ENCODE measurements around the gene NDOR1. TPM values are rescaled to one million over a fixed set of nuclear protein-coding genes. Genes with fewer than 3 reads are reported as not detected.
A peak's percentile ranks its signal among the peaks of the same experiment; 100 is the strongest.

The NDOR1 gene
- total and polyA plus RNA-seq, 8 donors: 9.1 to 19.5 (median 11.1) TPM

DNA sequence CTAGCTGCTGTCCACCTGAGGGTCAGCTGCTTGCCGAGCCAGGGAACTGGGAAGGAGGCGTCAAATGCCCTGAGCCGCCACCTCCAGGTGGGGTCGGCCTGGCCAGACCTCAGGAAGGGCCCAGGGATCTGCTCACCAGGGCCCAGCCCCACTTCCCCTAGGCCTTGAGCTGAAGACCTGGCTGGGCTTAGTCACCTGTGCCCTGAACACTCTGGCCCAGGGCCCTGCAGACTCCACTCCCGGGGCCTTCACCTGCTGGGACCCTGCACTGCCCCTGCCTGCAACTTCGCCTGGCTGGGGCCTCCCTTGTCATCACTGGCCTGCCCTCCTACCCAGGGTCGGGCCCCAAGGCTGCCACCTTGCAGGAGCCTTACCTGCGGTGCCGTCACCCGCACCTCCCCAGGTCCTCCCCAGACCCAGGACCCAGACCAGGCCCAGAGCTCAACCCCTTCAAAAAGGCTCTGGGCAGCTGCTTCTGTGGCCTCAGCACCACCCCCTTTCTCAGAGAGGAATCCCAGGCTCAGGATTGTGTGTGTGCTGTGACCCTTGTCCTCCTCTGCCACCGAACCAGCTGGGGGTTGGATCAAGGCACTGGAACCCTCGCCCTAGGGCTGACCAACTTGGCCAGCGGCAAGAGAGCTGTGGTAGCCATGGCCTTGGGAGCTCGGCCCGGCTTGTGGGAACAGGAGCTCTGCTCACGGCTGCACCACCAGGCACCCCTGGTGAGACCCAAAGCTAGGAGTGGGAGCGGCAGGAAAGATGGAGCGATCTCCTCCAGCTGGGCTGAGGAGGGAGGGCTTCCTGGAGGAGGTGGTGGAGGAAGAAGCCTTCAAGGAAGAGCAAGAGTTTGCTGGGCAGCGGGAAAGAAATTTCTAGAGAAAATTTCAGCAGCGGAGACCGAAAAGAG is 48.5 kb downstream of the NDOR1 start:
- H3K27ac ChIP-seq: peak overlapping the region in 1 of 2 donors; percentile 83
- peaks cover 0 to 22% of the 10 kb centered on the region in 2 donors for H3K36me3 ChIP-seq
- H3K27me3 ChIP-seq: no peaks in the 10 kb centered on the region
- H3K4me3 ChIP-seq: peak overlapping the region; percentile 98 to 99
- no peak for DNase-seq
- H3K4me1 ChIP-seq: peaks cover 13 to 28% of the 10 kb centered on the region in 2 donors
- H3K9me3 ChIP-seq: no peaks in the 10 kb centered on the region
- TF ChIP-seq, protein P1, sequence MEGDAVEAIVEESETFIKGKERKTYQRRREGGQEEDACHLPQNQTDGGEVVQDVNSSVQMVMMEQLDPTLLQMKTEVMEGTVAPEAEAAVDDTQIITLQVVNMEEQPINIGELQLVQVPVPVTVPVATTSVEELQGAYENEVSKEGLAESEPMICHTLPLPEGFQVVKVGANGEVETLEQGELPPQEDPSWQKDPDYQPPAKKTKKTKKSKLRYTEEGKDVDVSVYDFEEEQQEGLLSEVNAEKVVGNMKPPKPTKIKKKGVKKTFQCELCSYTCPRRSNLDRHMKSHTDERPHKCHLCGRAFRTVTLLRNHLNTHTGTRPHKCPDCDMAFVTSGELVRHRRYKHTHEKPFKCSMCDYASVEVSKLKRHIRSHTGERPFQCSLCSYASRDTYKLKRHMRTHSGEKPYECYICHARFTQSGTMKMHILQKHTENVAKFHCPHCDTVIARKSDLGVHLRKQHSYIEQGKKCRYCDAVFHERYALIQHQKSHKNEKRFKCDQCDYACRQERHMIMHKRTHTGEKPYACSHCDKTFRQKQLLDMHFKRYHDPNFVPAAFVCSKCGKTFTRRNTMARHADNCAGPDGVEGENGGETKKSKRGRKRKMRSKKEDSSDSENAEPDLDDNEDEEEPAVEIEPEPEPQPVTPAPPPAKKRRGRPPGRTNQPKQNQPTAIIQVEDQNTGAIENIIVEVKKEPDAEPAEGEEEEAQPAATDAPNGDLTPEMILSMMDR (IDR thresholded peaks at IDR 0.05): no peak
- ATAC-seq: peak; percentile 1
- intact Hi-C loops (cut with DNase I): no loop called here

DNA sequence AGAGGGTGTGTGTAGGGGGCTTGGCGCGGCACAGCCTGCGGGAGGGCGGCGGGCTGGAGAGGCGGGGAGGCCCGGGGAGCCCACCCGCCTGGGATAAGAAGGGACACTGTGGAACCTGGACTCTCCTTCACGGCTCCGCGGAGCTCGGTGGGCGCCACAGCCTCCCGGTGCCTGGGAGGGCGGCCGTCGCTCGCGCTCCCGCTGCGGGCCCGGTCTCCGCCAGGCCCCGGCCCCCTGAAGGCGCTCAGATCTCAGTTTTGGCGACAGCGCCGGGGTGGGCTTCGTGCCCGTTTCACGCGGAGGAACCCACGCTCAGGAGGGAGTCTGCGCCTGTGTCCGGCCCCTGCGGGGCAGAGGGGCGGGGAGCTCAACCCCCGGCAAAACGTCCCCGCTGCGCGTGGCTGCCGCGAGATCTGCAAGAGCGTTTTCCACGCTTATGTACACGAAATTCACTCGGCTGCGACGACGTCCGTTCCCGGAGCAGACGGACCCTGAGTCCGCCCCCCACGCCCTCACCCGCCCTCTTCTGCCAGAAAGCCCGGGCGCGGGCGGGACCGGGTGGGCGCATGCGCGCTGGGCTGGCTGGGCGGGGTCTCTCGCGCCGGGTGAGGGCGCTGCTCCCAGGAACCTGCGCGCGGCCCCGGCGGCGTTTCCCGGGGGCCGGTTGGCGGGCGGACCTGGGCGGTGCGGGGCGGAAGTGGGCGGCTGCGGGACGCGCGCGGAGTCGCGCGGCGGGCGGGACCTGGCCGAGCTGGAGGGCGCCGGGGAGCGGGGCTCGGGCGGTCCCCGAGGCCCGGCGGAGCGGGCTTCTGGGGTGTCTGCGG is 49.3 kb downstream of the NDOR1 start, which contains the start of gene NELFB:
Gene NELFB, plus strand, starts transcription at position 704 of the 824 bp plus-strand sequence.
- intact Hi-C loops (cut with DNase I): no loop called here

GRCh38 chr9:137255448-137256114 is 50.1 kb downstream of the NDOR1 start:
- peak overlapping the region; percentile 53 to 83 for H3K27ac ChIP-seq

More for the DNA sequence above, 49.3 kb downstream of the NDOR1 start, which contains the start of gene NELFB:
- H3K27me3 ChIP-seq: no peaks in the 10 kb centered on the region
- H3K9me3 ChIP-seq: no peaks in the 10 kb centered on the region
- H3K27ac ChIP-seq: peak within 1 kb of the TSS; percentile 53 to 83
- peak; percentile 93 for ATAC-seq
- DNase-seq: peak; percentile 91 to 99 (median 94)
- H3K4me1 ChIP-seq: peaks cover 13 to 28% of the 10 kb centered on the region in 2 donors
- TF ChIP-seq, protein P1 (IDR thresholded peaks at IDR 0.05): no peak
- peak within 1 kb of the TSS; percentile 98 to 99 for H3K4me3 ChIP-seq
- H3K36me3 ChIP-seq: peaks cover 0 to 27% of the 10 kb centered on the region in 2 donors

GRCh38 chr9:137256362-137256761 is 50.9 kb downstream of the NDOR1 start:
- Histone ChIP-seq H3K4me1 (peaks cover 13 to 28% of the 10 kb centered on the region in 2 donors), H3K36me3 (peaks cover 0 to 27% of the 10 kb centered on the region in 2 donors), H3K9me3 (no peaks in the 10 kb centered on the region), H3K27me3 (no peaks in the 10 kb centered on the region), H3K4me3 (peak overlapping the region; percentile 98 to 99), H3K27ac (no peak overlapping the region)
- ATAC-seq (no peak), DNase-seq (no peak)
- TF ChIP-seq, protein P1 (IDR thresholded peaks at IDR 0.05): no peak
- intact Hi-C loops (cut with DNase I): no loop called here

More at GRCh38 chr9:137255448-137256114, 50.1 kb downstream of the NDOR1 start:
- intact Hi-C loops (cut with DNase I): no loop called here
- Histone ChIP-seq H3K4me1 (peaks cover 13 to 28% of the 10 kb centered on the region in 2 donors), H3K4me3 (peak overlapping the region; percentile 98 to 99), H3K9me3 (no peaks in the 10 kb centered on the region), H3K27me3 (no peaks in the 10 kb centered on the region), H3K36me3 (peaks cover 0 to 27% of the 10 kb centered on the region in 2 donors)
- TF ChIP-seq, protein P1 (IDR thresholded peaks at IDR 0.05): no peak
- ATAC-seq: peak; percentile 41
- DNase-seq: no peak
